ENCODE results near the gene CCL17. TPM values are rescaled to one million over a fixed set of nuclear protein-coding genes. Genes with fewer than 3 reads are reported as not detected.
A peak's percentile ranks its signal among the peaks of the same experiment; 100 is the strongest.

The CCL17 gene
- total RNA-seq, 2 donors from 2014 or later, result not detected

- intact Hi-C loops (cut with DNase I), result no loop called here
- TF ChIP-seq CTCF (IDR thresholded peaks at IDR 0.05), result no peak
These were observed 23.7 kb upstream of the CCL17 start for GRCh38 chr16:57380671-57381462.

GRCh38 chr16:57381791-57382534 is 22.6 kb upstream of the CCL17 start:
- intact Hi-C loops (cut with DNase I), result no loop called here
- no peak for DNase-seq
- Histone ChIP-seq H3K27me3 (no peaks in the 10 kb centered on the region), H3K36me3 (no peaks in the 10 kb centered on the region), H3K9me3 (no peaks in the 10 kb centered on the region), H3K4me3 (no peak overlapping the region), H3K27ac (no peak overlapping the region), H3K9ac (ENCODE audit: low read depth in 2 of 2, low read length in 2 of 2) (no peak overlapping the region), H3K4me1 (peaks cover 11% of the 10 kb centered on the region)
- TF ChIP-seq CTCF (IDR thresholded peaks at IDR 0.05), result no peak

More at GRCh38 chr16:57380671-57381462, 23.7 kb upstream of the CCL17 start:
- H3K4me1 ChIP-seq, result peaks cover 11% of the 10 kb centered on the region
- H3K9me3 ChIP-seq, result no peaks in the 10 kb centered on the region
- H3K27ac ChIP-seq, result no peak overlapping the region
- no peak overlapping the region for H3K9ac ChIP-seq (ENCODE audit: low read depth in 2 of 2, low read length in 2 of 2)
- H3K27me3 ChIP-seq, result no peaks in the 10 kb centered on the region
- no peak overlapping the region for H3K4me3 ChIP-seq
- no peak for DNase-seq
- H3K36me3 ChIP-seq, result no peaks in the 10 kb centered on the region

- no peak for TF ChIP-seq CTCF (IDR thresholded peaks at IDR 0.05)
- H3K27ac ChIP-seq, result no peak overlapping the region
- no peak overlapping the region for H3K9ac ChIP-seq (ENCODE audit: low read depth in 2 of 2, low read length in 2 of 2)
- no peaks in the 10 kb centered on the region for H3K27me3 ChIP-seq
- no peak overlapping the region for H3K4me3 ChIP-seq
- no peak for DNase-seq
- intact Hi-C loops (cut with DNase I), result no loop called here
- no peaks in the 10 kb centered on the region for H3K36me3 ChIP-seq
- H3K4me1 ChIP-seq, result peaks cover 11% of the 10 kb centered on the region
- no peaks in the 10 kb centered on the region for H3K9me3 ChIP-seq
These were observed 21.9 kb upstream of the CCL17 start for GRCh38 chr16:57382535-57383275.

GRCh38 chr16:57383276-57384247 is 21.0 kb upstream of the CCL17 start:
- Histone ChIP-seq H3K36me3 (no peaks in the 10 kb centered on the region), H3K27ac (peak overlapping the region; percentile 16), H3K27me3 (no peaks in the 10 kb centered on the region), H3K9ac (ENCODE audit: low read depth in 2 of 2, low read length in 2 of 2) (no peak overlapping the region), H3K4me1 (peaks cover 11% of the 10 kb centered on the region), H3K4me3 (no peak overlapping the region), H3K9me3 (no peaks in the 10 kb centered on the region)
- intact Hi-C loops (cut with DNase I), result no loop called here
- no peak for TF ChIP-seq CTCF (IDR thresholded peaks at IDR 0.05)
- DNase-seq, result peak; percentile 54

Measured in colonic mucosa (tissue), 4 donors.